Liver (tissue), 9 donors: ENCODE results near the gene NFKB2. TPM values are rescaled to one million over a fixed set of nuclear protein-coding genes. Genes with fewer than 3 reads are reported as not detected.

ENCODE experiments used
- DNase-seq: peaks from one replicate; pipeline ENCODE4 v3.0.0-alpha.2; 2017; ENCODE audit warnings: low spot score
- H3K27ac ChIP-seq, 2 donors: one replicate each; pipeline ENCODE4 v1.7.0; 2013; ENCODE audit warnings: inconsistent platforms in 2 of 2, low read length in 2 of 2, control low read depth in 1 of 2, low read depth in 1 of 2, mild to moderate bottlenecking in 1 of 2
- H3K27me3 ChIP-seq, 4 donors: one replicate each; pipeline versions ENCODE4 v1.6.1 to v1.7.0; 2013; ENCODE audit warnings: low read length in 3 of 4, inconsistent platforms in 1 of 4, mild to moderate bottlenecking in 1 of 4, moderate library complexity in 1 of 4; ENCODE audit not compliant: control insufficient read depth in 4 of 4, insufficient read depth in 4 of 4
- H3K36me3 ChIP-seq, 4 donors: one replicate each; pipeline versions ENCODE4 v1.6.1 to v1.7.0; 2013; ENCODE audit warnings: low read length in 3 of 4, mild to moderate bottlenecking in 3 of 4, low read depth in 1 of 4, moderate library complexity in 1 of 4; ENCODE audit not compliant: control insufficient read depth in 4 of 4, insufficient read depth in 3 of 4
- H3K4me1 ChIP-seq, 4 donors: one replicate each; pipeline versions ENCODE4 v1.6.1 to v1.7.0; 2013; ENCODE audit warnings: low read length in 3 of 4, mild to moderate bottlenecking in 3 of 4, moderate library complexity in 1 of 4; ENCODE audit not compliant: control insufficient read depth in 4 of 4, insufficient read depth in 4 of 4
- H3K4me3 ChIP-seq, 3 donors: one replicate each; pipeline versions ENCODE4 v1.6.1 to v1.7.0; 2013; ENCODE audit warnings: low read length in 3 of 3, control low read depth in 1 of 3, low read depth in 1 of 3, mild to moderate bottlenecking in 1 of 3
- H3K9ac ChIP-seq, 2 donors: one replicate each; pipeline ENCODE4 v1.7.0; 2013; ENCODE audit warnings: low read length in 2 of 2, mild to moderate bottlenecking in 2 of 2, moderate library complexity in 2 of 2, control low read depth in 1 of 2, low read depth in 1 of 2
- H3K9me3 ChIP-seq, 4 donors: one replicate each; pipeline versions ENCODE4 v1.6.1 to v1.7.0; 2013; ENCODE audit warnings: low read length in 3 of 4; ENCODE audit not compliant: control insufficient read depth in 4 of 4
- ATF3 ChIP-seq: IDR thresholded peaks from 2 replicates; pipeline ENCODE4 v1.6.1; 2016; ENCODE audit warnings: antibody characterized with exemption
- CTCF ChIP-seq: fragments of 150-350 bp; IDR thresholded peaks from 2 replicates; pipeline ENCODE4 v1.5.1; 2017; ENCODE audit warnings: improper control_type of control experiment, low read depth, low read length; ENCODE audit not compliant: missing input control
- EGR1 ChIP-seq, 2 donors: IDR thresholded peaks; 2 replicates each; pipeline ENCODE4 v1.6.1; 2016 to 2018; ENCODE audit warnings: antibody characterized with exemption in 2 of 2, low read depth in 2 of 2
- FOXA1 ChIP-seq: IDR thresholded peaks from 2 replicates; pipeline ENCODE4 v1.6.1; 2016; ENCODE audit warnings: antibody characterized with exemption
- FOXA2 ChIP-seq: IDR thresholded peaks from 2 replicates; pipeline ENCODE4 v1.6.1; 2016; ENCODE audit warnings: antibody characterized with exemption
- GABPA ChIP-seq, 2 donors: IDR thresholded peaks in 1 of 2; conservative IDR thresholded peaks in 1 of 2; 2 replicates each; pipeline ENCODE4 v1.6.1; 2016; ENCODE audit warnings: antibody characterized with exemption in 2 of 2, mild to moderate bottlenecking in 1 of 2, moderate library complexity in 1 of 2
- HNF4A ChIP-seq, 2 donors: conservative IDR thresholded peaks; 2 replicates each; pipeline ENCODE4 v1.6.1; 2016; ENCODE audit warnings: antibody characterized with exemption in 2 of 2, mild to moderate bottlenecking in 2 of 2
- HNF4G ChIP-seq: IDR thresholded peaks from 2 replicates; pipeline ENCODE4 v1.6.1; 2016; ENCODE audit warnings: antibody characterized with exemption
- JUND ChIP-seq, 2 donors: IDR thresholded peaks; 2 replicates each; pipeline ENCODE4 v1.6.1; 2016; ENCODE audit warnings: antibody characterized with exemption in 2 of 2
- MAX ChIP-seq: IDR thresholded peaks from 2 replicates; pipeline ENCODE4 v1.6.1; 2016; ENCODE audit warnings: antibody characterized with exemption
- NR2F2 ChIP-seq: IDR thresholded peaks from 2 replicates; pipeline ENCODE4 v1.6.1; 2016; ENCODE audit warnings: antibody characterized with exemption
- RAD21 ChIP-seq, 2 donors: IDR thresholded peaks; 2 replicates each; pipeline ENCODE4 v1.6.1; 2016; ENCODE audit warnings: antibody characterized with exemption in 2 of 2, mild to moderate bottlenecking in 2 of 2
- REST ChIP-seq: IDR thresholded peaks from 2 replicates; pipeline ENCODE4 v1.6.1; 2016; ENCODE audit warnings: antibody characterized with exemption, mild to moderate bottlenecking
- RXRA ChIP-seq, 2 donors: IDR thresholded peaks; 2 replicates each; pipeline ENCODE4 v1.6.1; 2017 to 2018; ENCODE audit warnings: antibody characterized with exemption in 2 of 2, mild to moderate bottlenecking in 1 of 2
- SP1 ChIP-seq: IDR thresholded peaks from 2 replicates; pipeline ENCODE4 v1.6.1; 2018; ENCODE audit warnings: antibody characterized with exemption, mild to moderate bottlenecking
- TAF1 ChIP-seq: conservative IDR thresholded peaks from 2 replicates; pipeline ENCODE4 v1.6.1; 2016; ENCODE audit warnings: antibody characterized with exemption, mild to moderate bottlenecking
- YY1 ChIP-seq: IDR thresholded peaks from 2 replicates; pipeline ENCODE4 v1.6.1; 2016; ENCODE audit warnings: antibody characterized with exemption, mild to moderate bottlenecking
- ZBTB33 ChIP-seq: IDR thresholded peaks from 2 replicates; pipeline ENCODE4 v1.6.1; 2016; ENCODE audit warnings: antibody characterized with exemption
- WGBS: extraction: QIAGEN DNeasy Blood & Tissue Kit; methylation state at CpG from one replicate; pipeline ENCODE4 v1.1.7; 2013; 5-methylcytosine and 5-hydroxymethylcytosine counted together
- polyA plus RNA-seq, 2 donors: library from polyadenylated mRNA; stranded (reverse) in 1 of 2; unstranded in 1 of 2; fragments of 200-250 nt in 1 of 2; fragments of >200 nt in 1 of 2; fragmentation: Nextera tagmentation in 1 of 2; extraction: Ambion mirVana in 1 of 2; gene quantifications; one replicate each; pipeline versions ENCODE4 v1.2.1 to v1.2.3, GENCODE V29; 2013 to 2015
- total RNA-seq, 2 donors: library from RNA; depleted of rRNA; stranded (reverse); fragments of >200 nt; gene quantifications; one replicate each; pipeline ENCODE4 v1.2.3, GENCODE V29; 2014
- donor health status: healthy.
- donor health status: healthy.
- donor health status: healthy.
- donor health status: healthy.
- donor health status: healthy.

NFKB2 gene
- total and polyA plus RNA-seq, 4 donors: 1.8 to 8.5 (median 7.1) TPM

- H3K27me3 ChIP-seq: no peaks in the 10 kb centered on the region
- DNase-seq: no peak
- H3K36me3 ChIP-seq: no peaks in the 10 kb centered on the region
- no peaks in the 10 kb centered on the region for H3K9me3 ChIP-seq
- WGBS: 13% methylated on average over 14 of the region's 14 CpGs
- H3K4me3 ChIP-seq: peak overlapping the region; percentile 53 to 95 (median 70)
- H3K4me1 ChIP-seq: peaks cover 0 to 35% (median 28%) of the 10 kb centered on the region in 4 donors
- peak overlapping the region in 1 of 2 donors; percentile 69 for H3K9ac ChIP-seq
- peak overlapping the region; percentile 47 to 85 for H3K27ac ChIP-seq
- TF ChIP-seq TAF1 (no peak), HNF4A (conservative IDR thresholded peaks at IDR 0.05) (no peak), ATF3 (no peak)
Observed at GRCh38 chr10:102435529-102436233, 40.2 kb downstream of the NFKB2 start.

- TF ChIP-seq YY1 (peak; percentile 75), HNF4A (conservative IDR thresholded peaks at IDR 0.05) (peak; percentile 90 to 94), HNF4G (peak; percentile 70), ATF3 (no peak), SP1 (peak; percentile 89), GABPA (IDR thresholded peaks at IDR 0.05 in 1 of 2, conservative IDR thresholded peaks at IDR 0.05 in 1 of 2) (no peak), RAD21 (IDR thresholded peaks at IDR 0.05) (peak in 1 of 2 donors; percentile 27), MAX (peak; percentile 62), FOXA1 (peak; percentile 40), TAF1 (no peak), NR2F2 (no peak), RXRA (IDR thresholded peaks at IDR 0.05) (peak; percentile 57 to 61), REST (peak; percentile 58), ZBTB33 (no peak), JUND (IDR thresholded peaks at IDR 0.05) (peak in 1 of 2 donors; percentile 22), FOXA2 (peak; percentile 55), EGR1 (IDR thresholded peaks at IDR 0.05; ENCODE audit: low read depth in 2 of 2) (no peak), CTCF (no peak)
- H3K9ac ChIP-seq: peak overlapping the region in 1 of 2 donors; percentile 69
- DNase-seq: no peak
- H3K36me3 ChIP-seq: no peaks in the 10 kb centered on the region
- no peaks in the 10 kb centered on the region for H3K9me3 ChIP-seq
- peak overlapping the region; percentile 14 to 15 for H3K27ac ChIP-seq
- H3K27me3 ChIP-seq: no peaks in the 10 kb centered on the region
- 38% methylated on average over 6 of the region's 6 CpGs for WGBS
- H3K4me1 ChIP-seq: peaks cover 0 to 34% (median 27%) of the 10 kb centered on the region in 4 donors
- H3K4me3 ChIP-seq: peak overlapping the region; percentile 53 to 95 (median 70)
Observed at GRCh38 chr10:102436312-102436711, 40.8 kb downstream of the NFKB2 start.
